EL (cell line): ENCODE data around the gene ARRB2.
"Not testable (repeated sequence)": the region's sequence is repeated elsewhere in the genome, so short reads cannot be mapped to it uniquely, and the experiment has no call there.

ENCODE experiments used
- DNase-seq: peaks from one replicate; pipeline ENCODE4 v3.0.0-alpha.2; 2016

ARRB2 gene

GRCh38 chr17:4703330-4703691, 7.1 kb upstream of the ARRB2 start:
- DNase-seq, result no peak

- DNase-seq, result not testable (repeated sequence)
These were observed 5.9 kb upstream of the ARRB2 start for GRCh38 chr17:4704574-4704907.

- DNase-seq, result no peak
These were observed 5.4 kb upstream of the ARRB2 start for GRCh38 chr17:4704991-4705390.

DNA sequence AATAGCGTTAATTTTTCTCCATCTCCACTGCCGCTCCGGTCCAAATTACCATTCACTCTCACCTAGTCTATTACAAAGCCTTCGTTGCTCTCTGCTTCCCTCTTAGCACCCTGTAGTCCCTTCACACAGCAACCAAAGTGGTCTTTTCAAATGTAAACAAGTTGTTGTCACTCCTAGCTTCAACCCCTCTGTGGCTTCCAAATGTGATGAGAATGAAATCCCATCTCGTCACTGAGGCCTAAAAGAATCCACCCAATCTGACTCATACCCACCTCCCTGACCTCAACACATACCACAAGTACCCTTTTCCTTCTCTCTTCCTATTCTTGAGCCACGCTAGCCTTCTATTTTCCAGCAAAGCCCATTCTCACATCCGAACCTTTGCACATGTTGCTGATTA, 4.3 kb upstream of the ARRB2 start:
- peak; percentile 83 for DNase-seq

- DNase-seq, result no peak
These were observed 2.0 kb upstream of the ARRB2 start for GRCh38 chr17:4708436-4708835.

DNA sequence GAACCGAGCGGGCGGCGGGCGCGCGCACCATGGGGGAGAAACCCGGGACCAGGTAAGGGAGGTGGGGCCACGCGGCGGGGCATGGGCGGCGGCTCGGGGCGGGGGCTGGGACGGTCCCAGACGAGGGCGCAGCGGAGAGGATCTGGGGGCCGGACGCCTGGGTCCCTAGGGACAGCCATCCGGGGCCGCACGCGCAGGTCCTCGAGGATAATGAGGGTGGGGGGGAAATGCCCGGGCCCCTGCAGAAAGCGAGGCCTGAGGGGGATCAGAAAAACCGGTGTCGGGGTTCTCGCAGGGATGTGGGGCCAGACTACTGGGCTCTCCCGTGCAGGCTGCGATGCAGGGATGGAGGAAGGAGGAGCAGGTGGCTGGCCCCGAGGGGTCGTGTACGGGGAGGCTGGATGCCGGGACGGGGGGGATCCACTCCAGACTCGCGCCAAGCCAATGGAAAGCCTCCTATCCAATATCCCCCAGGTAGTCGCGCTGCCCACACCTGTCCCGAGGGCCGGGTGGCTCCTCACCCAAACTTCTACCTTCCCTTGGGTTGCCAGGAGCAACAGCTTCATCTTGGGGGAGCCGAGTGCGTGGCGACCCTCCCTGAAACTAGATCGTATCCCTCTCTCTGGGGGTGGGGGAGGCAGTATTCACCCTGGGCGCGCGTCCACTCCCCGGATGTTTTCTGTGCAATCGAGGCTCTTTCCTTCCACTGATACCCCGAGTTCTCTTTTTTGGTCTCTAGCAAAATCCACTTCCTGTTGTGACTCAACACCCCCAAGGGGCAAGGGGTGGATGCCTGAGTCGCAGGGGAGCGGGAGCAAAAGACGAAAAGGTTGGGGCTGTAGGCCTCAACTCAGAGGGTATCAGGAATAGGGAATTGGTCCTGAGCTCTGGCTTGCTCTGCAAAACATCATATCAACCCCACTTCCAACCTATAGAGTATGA, 532 bp downstream of the ARRB2 start:
- DNase-seq, result peak; percentile 24

DNA sequence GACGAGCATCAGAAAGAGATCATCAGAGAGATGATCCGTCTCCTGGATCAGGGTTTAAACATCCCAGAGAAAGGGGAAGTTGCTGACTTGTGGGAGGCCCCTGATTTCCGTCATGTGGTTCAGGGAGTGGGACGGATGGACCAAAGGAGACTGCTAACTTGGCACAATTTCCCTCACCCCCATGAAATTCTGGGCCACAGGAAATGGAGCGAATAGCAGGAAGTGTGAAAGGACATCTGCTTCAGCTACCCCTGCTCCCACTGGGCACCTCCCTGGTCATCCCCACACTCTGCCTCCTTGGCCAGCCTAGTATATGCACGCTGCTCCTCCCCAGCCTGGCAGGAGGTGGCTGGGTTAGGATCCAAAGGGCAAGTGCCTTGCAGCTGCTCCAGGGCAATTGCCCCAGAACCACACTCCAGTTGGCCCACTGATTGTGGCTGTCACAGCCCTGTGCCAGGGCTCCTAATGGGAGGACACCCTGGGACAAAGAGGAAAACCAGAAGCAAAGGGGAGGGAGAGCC, 1.3 kb downstream of the ARRB2 start:
- DNase-seq, result no peak

GRCh38 chr17:4712526-4712925, 2.1 kb downstream of the ARRB2 start:
- no peak for DNase-seq

DNA sequence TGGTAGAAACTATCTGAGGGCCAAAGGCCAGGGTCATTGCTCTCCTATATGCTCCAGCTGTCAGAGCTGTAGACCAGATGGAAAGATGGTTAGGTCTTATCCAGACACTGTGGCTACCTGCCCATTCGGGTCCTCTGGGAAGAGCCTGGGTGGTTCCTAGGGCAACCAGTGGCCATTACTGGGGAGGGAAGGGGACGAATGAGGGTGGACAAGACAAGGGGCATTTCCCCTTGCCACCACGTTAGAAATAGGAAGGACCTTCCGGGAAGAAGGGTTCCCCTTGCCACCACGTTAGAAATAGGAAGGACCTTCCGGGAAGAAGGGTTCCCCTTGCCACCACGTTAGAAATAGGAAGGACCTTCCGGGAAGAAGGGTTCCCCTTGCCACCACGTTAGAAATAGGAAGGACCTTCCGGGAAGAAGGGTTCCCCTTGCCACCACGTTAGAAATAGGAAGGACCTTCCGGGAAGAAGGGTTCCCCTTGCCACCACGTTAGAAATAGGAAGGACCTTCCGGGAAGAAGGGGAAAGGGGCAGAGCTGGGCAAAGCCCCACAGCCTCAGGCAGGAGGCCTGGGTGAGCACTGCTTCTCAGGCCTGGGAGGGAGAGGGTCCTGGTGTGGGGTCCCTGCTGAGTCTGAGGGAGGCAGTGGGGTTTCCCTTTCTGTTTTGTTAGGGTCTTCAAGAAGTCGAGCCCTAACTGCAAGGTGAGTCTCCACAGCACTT, 4.1 kb downstream of the ARRB2 start:
- not testable (repeated sequence) for DNase-seq

DNA sequence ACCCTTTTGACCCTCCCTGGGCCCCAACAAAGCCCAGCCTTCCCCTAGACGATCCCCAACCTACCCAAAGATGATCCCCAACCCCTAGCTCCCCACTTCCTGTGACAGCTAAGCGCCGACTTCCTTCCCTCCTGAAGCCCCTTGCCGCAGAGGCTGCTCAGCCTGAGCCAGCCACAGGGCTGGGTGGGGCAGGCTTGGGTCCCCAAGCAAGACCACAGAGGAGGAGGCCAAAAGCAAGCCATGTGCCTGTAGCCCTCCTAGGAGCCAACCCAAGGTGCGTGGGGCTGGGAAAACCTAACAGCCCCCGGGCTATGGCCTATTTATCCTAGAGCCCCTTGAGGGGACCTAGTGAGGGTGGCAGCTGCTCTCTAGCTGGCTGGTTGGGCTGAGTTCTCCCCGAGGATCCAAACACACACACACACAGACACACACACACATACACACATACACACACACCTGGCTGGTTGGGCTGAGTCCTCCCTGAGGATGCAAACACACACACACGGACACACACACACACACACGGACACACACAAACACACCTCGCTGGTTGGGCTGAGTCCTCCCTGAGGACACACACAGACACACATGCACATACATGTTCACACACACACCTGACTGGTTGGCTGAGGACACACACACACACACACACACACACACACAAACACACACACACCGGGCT, 4.8 kb downstream of the ARRB2 start:
- DNase-seq, result no peak

GRCh38 chr17:4716081-4716480, 5.6 kb downstream of the ARRB2 start:
- no peak for DNase-seq

DNA sequence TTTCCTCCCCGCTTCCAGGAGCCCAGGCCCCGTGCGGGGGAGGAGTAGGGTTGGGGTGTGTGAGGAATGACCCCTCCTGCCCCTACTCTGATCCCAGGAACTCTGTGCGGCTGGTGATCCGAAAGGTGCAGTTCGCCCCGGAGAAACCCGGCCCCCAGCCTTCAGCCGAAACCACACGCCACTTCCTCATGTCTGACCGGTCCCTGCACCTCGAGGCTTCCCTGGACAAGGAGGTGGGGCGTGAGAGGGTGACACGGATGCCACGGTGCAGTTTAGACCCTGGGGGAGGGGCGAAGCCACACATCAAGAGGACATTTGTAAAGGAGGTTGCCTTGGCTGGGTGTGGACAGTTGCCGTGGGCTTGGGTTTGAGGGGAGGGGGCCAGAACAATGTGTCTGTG, 7.4 kb downstream of the ARRB2 start:
- DNase-seq, result no peak

- no peak for DNase-seq
These were observed 7.8 kb downstream of the ARRB2 start for GRCh38 chr17:4718276-4718675.

GRCh38 chr17:4719146-4719545, 8.7 kb downstream of the ARRB2 start:
- DNase-seq, result no peak

DNA sequence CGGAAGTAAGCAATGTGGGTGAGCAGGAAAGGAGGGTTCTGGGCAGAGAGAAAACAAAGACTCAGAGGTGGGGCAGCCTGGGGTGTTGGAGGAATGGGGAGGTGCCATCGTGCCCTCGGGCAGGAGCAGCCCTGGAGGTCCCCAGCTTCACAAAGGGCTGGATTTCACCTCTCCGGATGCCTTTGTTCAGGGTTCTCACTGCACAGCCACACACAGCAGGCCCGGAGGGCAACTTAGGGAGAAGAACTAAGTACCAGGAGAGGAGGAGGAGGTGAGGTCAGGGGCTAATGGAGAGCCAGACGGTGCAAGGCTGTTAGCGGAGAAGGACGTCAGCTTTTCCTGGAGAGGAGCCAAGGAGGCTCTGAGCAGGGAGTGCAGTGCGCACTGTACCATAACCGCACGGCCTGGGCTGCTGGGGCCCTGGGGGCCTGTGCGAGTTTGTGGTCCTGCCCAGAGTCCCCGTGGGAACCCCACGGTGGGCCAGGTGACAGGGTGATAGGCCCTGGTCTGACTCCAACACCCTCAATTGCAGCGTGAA, 9.3 kb downstream of the ARRB2 start:
- no peak for DNase-seq

GRCh38 chr17:4720787-4721186, 10.4 kb downstream of the ARRB2 start:
- no peak for DNase-seq

DNA sequence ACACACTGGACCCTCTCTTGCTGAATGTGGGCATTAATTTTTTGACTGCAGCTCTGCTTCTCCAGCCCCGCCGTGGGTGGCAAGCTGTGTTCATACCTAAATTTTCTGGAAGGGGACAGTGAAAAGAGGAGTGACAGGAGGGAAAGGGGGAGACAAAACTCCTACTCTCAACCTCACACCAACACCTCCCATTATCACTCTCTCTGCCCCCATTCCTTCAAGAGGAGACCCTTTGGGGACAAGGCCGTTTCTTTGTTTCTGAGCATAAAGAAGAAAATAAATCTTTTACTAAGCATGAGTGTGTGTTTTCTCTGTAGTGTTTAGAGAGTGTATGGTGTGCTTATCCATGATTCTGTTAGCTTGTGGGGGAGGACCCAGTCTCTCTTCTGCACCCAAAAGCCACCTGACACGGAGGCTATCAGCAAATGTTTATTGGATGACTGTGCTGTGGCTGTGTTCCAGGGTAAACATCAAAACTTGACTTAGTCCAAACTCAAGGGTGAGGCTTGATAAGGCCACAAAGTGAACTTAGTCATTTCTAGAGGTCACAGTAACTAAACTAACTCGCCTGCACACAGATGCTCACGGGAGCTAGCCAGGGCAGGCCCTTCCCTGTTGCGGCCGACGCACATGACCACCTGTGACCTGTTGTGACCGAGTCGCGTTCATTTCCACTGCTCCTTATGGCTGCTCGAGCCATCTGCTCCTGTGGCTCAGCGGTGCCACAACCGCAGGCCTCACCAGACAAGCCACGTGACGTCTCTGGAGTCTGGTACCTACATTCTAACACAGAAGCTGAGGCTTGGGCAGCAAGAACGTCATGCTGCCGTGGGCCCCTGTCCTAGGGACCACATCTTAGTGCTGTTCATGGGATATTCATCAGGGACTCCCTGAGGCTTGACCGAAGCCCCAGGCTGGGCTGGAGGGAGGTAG, 11.0 kb downstream of the ARRB2 start:
- peak; percentile 58 for DNase-seq

- DNase-seq, result no peak
These were observed 12.3 kb downstream of the ARRB2 start for GRCh38 chr17:4722678-4723240.

- DNase-seq, result no peak
These were observed 14.2 kb downstream of the ARRB2 start for GRCh38 chr17:4724650-4725049.

DNA sequence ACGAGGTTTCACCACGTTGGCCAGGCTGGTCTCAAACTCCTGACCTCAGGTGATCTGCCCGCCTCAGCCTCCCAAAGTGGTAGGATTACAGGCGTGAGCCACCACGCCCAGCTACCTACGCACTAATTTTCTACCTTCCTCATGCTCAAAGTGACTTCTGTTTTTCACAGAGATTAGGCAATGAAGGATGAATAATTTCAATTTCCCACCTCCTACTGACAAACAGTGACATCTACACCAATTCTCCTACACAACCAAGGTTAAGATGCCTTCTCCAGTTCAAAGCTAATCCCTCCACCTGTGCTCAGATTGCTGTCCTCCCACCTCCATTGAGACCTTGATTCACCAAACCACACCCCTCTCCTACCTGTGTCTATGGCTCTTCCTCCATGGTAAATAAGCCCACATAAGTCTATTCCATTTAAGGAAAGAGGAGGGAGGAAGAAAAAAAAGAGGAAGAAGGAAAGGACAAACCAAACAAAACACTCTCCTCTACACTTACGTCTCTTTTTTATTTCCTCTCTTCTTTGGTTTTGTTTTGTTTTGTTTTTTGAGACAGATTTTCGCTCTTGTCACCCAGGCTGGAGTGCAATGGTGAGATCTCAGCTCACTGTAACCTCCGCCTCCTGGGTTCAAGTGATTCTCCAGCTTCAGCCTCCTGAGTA, 15.3 kb downstream of the ARRB2 start:
- no peak for DNase-seq

GRCh38 chr17:4728124-4728523, 17.7 kb downstream of the ARRB2 start:
- no peak for DNase-seq
